Measurements from ENCODE around the gene FMN2. TPM values are rescaled to one million over a fixed set of nuclear protein-coding genes. Genes with fewer than 3 reads are reported as not detected.

The FMN2 gene
- total and polyA plus RNA-seq, 9 donors = 0.60 to 10.1 (median 2.5) TPM

- no peak overlapping the region for H3K27ac ChIP-seq
- TF ChIP-seq POLR2A (IDR thresholded peaks at IDR 0.05) = no peak
- H3K9me3 ChIP-seq = no peaks in the 10 kb centered on the region
- 90 to 91% (median 90%) methylated on average over 4 of the region's 4 CpGs for WGBS, 3 donors
- no peaks in the 10 kb centered on the region for H3K4me1 ChIP-seq (ENCODE audit: insufficient read depth)
- H3K4me3 ChIP-seq = no peak overlapping the region
- H3K36me3 ChIP-seq = no peaks in the 10 kb centered on the region
- intact Hi-C loops (cut with DNase I) = no loop called here
- no peak for DNase-seq
- no peaks in the 10 kb centered on the region for H3K27me3 ChIP-seq
These were observed 384.1 kb downstream of the FMN2 start for GRCh38 chr1:240475832-240476231.

- Histone ChIP-seq H3K36me3 (no peaks in the 10 kb centered on the region), H3K27ac (no peak overlapping the region), H3K4me3 (no peak overlapping the region), H3K9me3 (no peaks in the 10 kb centered on the region), H3K27me3 (no peaks in the 10 kb centered on the region), H3K4me1 (ENCODE audit: insufficient read depth) (no peaks in the 10 kb centered on the region)
- intact Hi-C loops (cut with DNase I) = no loop called here
- TF ChIP-seq CTCF (IDR thresholded peaks at IDR 0.05) (no peak), EP300 (IDR thresholded peaks at IDR 0.05) (no peak), POLR2A (IDR thresholded peaks at IDR 0.05) (no peak)
- 80 to 92% (median 82%) methylated on average over 6 of the region's 6 CpGs for WGBS, 3 donors
- DNase-seq = no peak
These were observed 386.9 kb downstream of the FMN2 start for GRCh38 chr1:240478536-240478935.

GRCh38 chr1:240484804-240485443 is 393.2 kb downstream of the FMN2 start:
- H3K4me3 ChIP-seq = no peak overlapping the region
- H3K27ac ChIP-seq = no peak overlapping the region
- intact Hi-C loops (cut with DNase I) = no loop called here
- no peak for DNase-seq
- H3K9me3 ChIP-seq = no peaks in the 10 kb centered on the region
- no peaks in the 10 kb centered on the region for H3K36me3 ChIP-seq
- TF ChIP-seq EP300 (IDR thresholded peaks at IDR 0.05) = no peak
- no peak for TF ChIP-seq CTCF (IDR thresholded peaks at IDR 0.05)
- no peak for TF ChIP-seq POLR2A (IDR thresholded peaks at IDR 0.05)
- 78 to 79% (median 79%) methylated on average over 6 of the region's 6 CpGs for WGBS, 3 donors
- H3K4me1 ChIP-seq (ENCODE audit: insufficient read depth) = no peaks in the 10 kb centered on the region
- no peaks in the 10 kb centered on the region for H3K27me3 ChIP-seq

- H3K4me1 ChIP-seq (ENCODE audit: insufficient read depth) = no peaks in the 10 kb centered on the region
- no peaks in the 10 kb centered on the region for H3K27me3 ChIP-seq
- H3K9me3 ChIP-seq = no peaks in the 10 kb centered on the region
- no peak for DNase-seq
- no peaks in the 10 kb centered on the region for H3K36me3 ChIP-seq
- 66 to 78% (median 66%) methylated on average over 6 of the region's 6 CpGs for WGBS, 3 donors
- intact Hi-C loops (cut with DNase I) = no loop called here
- H3K4me3 ChIP-seq = no peak overlapping the region
- TF ChIP-seq CTCF (IDR thresholded peaks at IDR 0.05) (no peak), EP300 (IDR thresholded peaks at IDR 0.05) (no peak), POLR2A (IDR thresholded peaks at IDR 0.05) (no peak)
- no peak overlapping the region for H3K27ac ChIP-seq
These were observed 394.9 kb downstream of the FMN2 start for GRCh38 chr1:240486611-240487010.

- Histone ChIP-seq H3K27me3 (no peaks in the 10 kb centered on the region), H3K27ac (no peak overlapping the region), H3K4me3 (no peak overlapping the region), H3K36me3 (no peaks in the 10 kb centered on the region), H3K4me1 (ENCODE audit: insufficient read depth) (no peaks in the 10 kb centered on the region), H3K9me3 (no peaks in the 10 kb centered on the region)
- WGBS, 3 donors = 77 to 82% (median 77%) methylated on average over 3 of the region's 3 CpGs
- no peak for DNase-seq
- TF ChIP-seq POLR2A (IDR thresholded peaks at IDR 0.05) (no peak), EP300 (IDR thresholded peaks at IDR 0.05) (no peak), CTCF (IDR thresholded peaks at IDR 0.05) (no peak)
- intact Hi-C loops (cut with DNase I) = no loop called here
These were observed 395.8 kb downstream of the FMN2 start for GRCh38 chr1:240487493-240487892.
